H9 (cell line): Measurements from ENCODE around the gene ZNF385B. TPM values are rescaled to one million over a fixed set of nuclear protein-coding genes. Genes with fewer than 3 reads are reported as not detected.
A peak's percentile ranks its signal among the peaks of the same experiment; 100 is the strongest.

Experiments
- DNase-seq: peaks from one replicate; pipeline ENCODE4 v3.0.0-alpha.2; 2017
- H2AFZ ChIP-seq: one replicate; pipeline ENCODE4 v1.6.1; 2013; ENCODE audit warnings: mild to moderate bottlenecking, low read length, control low read depth, moderate library complexity
- H2AK5ac ChIP-seq: 2 replicates; pipeline ENCODE4 v1.6.1; 2013; ENCODE audit warnings: low read length, control low read depth, mixed read lengths; ENCODE audit not compliant: insufficient read length
- H2BK120ac ChIP-seq: one replicate; pipeline ENCODE4 v1.6.1; 2013; ENCODE audit warnings: low read depth, mild to moderate bottlenecking, low read length, control low read depth, inconsistent platforms; ENCODE audit not compliant: poor library complexity, severe bottlenecking
- H2BK12ac ChIP-seq: 2 replicates; pipeline ENCODE4 v1.6.1; 2013; ENCODE audit warnings: low read length, control low read depth, mixed read lengths, low read depth; ENCODE audit not compliant: insufficient read length
- H2BK15ac ChIP-seq: 2 replicates; pipeline ENCODE4 v1.6.1; 2013; ENCODE audit warnings: low read depth, low read length, control low read depth
- H2BK20ac ChIP-seq: one replicate; pipeline ENCODE4 v1.6.1; 2013; ENCODE audit warnings: low read depth, mild to moderate bottlenecking, low read length, control low read depth, inconsistent platforms; ENCODE audit not compliant: poor library complexity, severe bottlenecking
- H2BK5ac ChIP-seq: 2 replicates; pipeline ENCODE4 v1.6.1; 2013; ENCODE audit warnings: low read length, control low read depth, mixed read lengths; ENCODE audit not compliant: insufficient read length
- H3K14ac ChIP-seq: 2 replicates; pipeline ENCODE4 v1.6.1; 2013; ENCODE audit warnings: low read length, control low read depth; ENCODE audit not compliant: insufficient read depth
- H3K18ac ChIP-seq: 2 replicates; pipeline ENCODE4 v1.6.1; 2013; ENCODE audit warnings: low read depth, mild to moderate bottlenecking, mixed read lengths, low read length, control low read depth; ENCODE audit not compliant: insufficient read length
- H3K23ac ChIP-seq: 2 replicates; pipeline ENCODE4 v1.6.1; 2013; ENCODE audit warnings: low read length, control low read depth, mixed read lengths, low read depth; ENCODE audit not compliant: insufficient read length
- H3K23me2 ChIP-seq: 2 replicates; pipeline ENCODE4 v1.6.1; 2013; ENCODE audit warnings: low read depth, mild to moderate bottlenecking, mixed read lengths, low read length, control low read depth; ENCODE audit not compliant: insufficient read length, poor library complexity, severe bottlenecking
- H3K27ac ChIP-seq: 2 replicates; pipeline ENCODE4 v1.5.1; 2013; ENCODE audit warnings: low read length, control low read depth, mixed read lengths, low read depth; ENCODE audit not compliant: insufficient read length
- H3K27me3 ChIP-seq: 2 replicates; pipeline ENCODE4 v1.6.1; 2013; ENCODE audit warnings: low read length, control low read depth, inconsistent platforms; ENCODE audit not compliant: insufficient read depth
- H3K4ac ChIP-seq: 2 replicates; pipeline ENCODE4 v1.6.1; 2013; ENCODE audit warnings: low read depth, mild to moderate bottlenecking, control low read depth, inconsistent platforms, low read length, moderate library complexity
- H3K4me1 ChIP-seq: 2 replicates; pipeline ENCODE4 v1.6.1; 2013; ENCODE audit warnings: low read length, control low read depth, inconsistent platforms; ENCODE audit not compliant: insufficient read depth
- H3K4me2 ChIP-seq: 2 replicates; pipeline ENCODE4 v1.6.1; 2013; ENCODE audit warnings: low read length, control low read depth, mixed read lengths; ENCODE audit not compliant: insufficient read length, insufficient read depth
- H3K56ac ChIP-seq: 2 replicates; pipeline ENCODE4 v1.6.1; 2013; ENCODE audit warnings: low read depth, mild to moderate bottlenecking, mixed read lengths, low read length, control low read depth; ENCODE audit not compliant: insufficient read length
- H3K79me1 ChIP-seq: 2 replicates; pipeline ENCODE4 v1.6.1; 2013; ENCODE audit warnings: low read depth, mild to moderate bottlenecking, moderate library complexity, low read length, control low read depth, inconsistent platforms; ENCODE audit not compliant: insufficient read depth, poor library complexity, severe bottlenecking
- H3K79me2 ChIP-seq: 2 replicates; pipeline ENCODE4 v1.6.1; 2013; ENCODE audit warnings: low read length, control low read depth, inconsistent platforms; ENCODE audit not compliant: insufficient read depth
- H3K9ac ChIP-seq: 2 replicates; pipeline ENCODE4 v1.6.1; 2013; ENCODE audit warnings: low read length, control low read depth, mixed read lengths; ENCODE audit not compliant: insufficient read length; ENCODE audit errors: extremely low read depth
- H3K9me3 ChIP-seq: one replicate; pipeline ENCODE4 v1.6.1; 2013; ENCODE audit warnings: low read depth, low read length, inconsistent platforms; ENCODE audit not compliant: control insufficient read depth
- H3T11ph ChIP-seq: one replicate; pipeline ENCODE4 v1.6.1; 2013; ENCODE audit warnings: mild to moderate bottlenecking, low read length, control low read depth, inconsistent platforms
- H4K20me1 ChIP-seq: one replicate; pipeline ENCODE4 v1.6.1; 2013; ENCODE audit not compliant: control insufficient read depth, insufficient read length, insufficient read depth
- H4K5ac ChIP-seq: 2 replicates; pipeline ENCODE4 v1.6.1; 2013; ENCODE audit warnings: low read depth, mild to moderate bottlenecking, mixed read lengths, low read length, control low read depth; ENCODE audit not compliant: insufficient read length
- H4K8ac ChIP-seq: replicated peaks from 2 replicates; pipeline ENCODE4 v1.6.1; 2013; ENCODE audit warnings: low read length, control low read depth, mixed read lengths, low read depth; ENCODE audit not compliant: insufficient read length
- H4K91ac ChIP-seq: 2 replicates; pipeline ENCODE4 v1.6.1; 2013; ENCODE audit warnings: low read depth, mild to moderate bottlenecking, moderate library complexity, mixed read lengths, low read length, control low read depth; ENCODE audit not compliant: insufficient read length
- H3K27ac Mint-ChIP-seq, 3 experiments: 2 replicates in 2 of 3; 3 replicates in 1 of 3; pipeline ENCODE4 v1.8.0; 2020 to 2021; ENCODE audit warnings: mixed read lengths in 3 of 3, mild to moderate bottlenecking in 1 of 3, moderate library complexity in 1 of 3
- H3K27me3 Mint-ChIP-seq: 2 replicates; pipeline ENCODE4 v1.8.0; 2021; ENCODE audit warnings: low read depth, mild to moderate bottlenecking, moderate library complexity, mixed read lengths
- H3K36me3 Mint-ChIP-seq, 3 experiments: 2 replicates in 2 of 3; 3 replicates in 1 of 3; pipeline ENCODE4 v1.8.0; 2020 to 2021; ENCODE audit warnings: low read depth in 3 of 3, mixed read lengths in 3 of 3; ENCODE audit not compliant: insufficient read depth in 1 of 3
- H3K4me1 Mint-ChIP-seq, 2 experiments: 2 replicates each; pipeline ENCODE4 v1.8.0; 2020; ENCODE audit warnings: mixed read lengths in 2 of 2
- H3K4me3 Mint-ChIP-seq, 2 experiments: 2 replicates in 1 of 2; 3 replicates in 1 of 2; pipeline ENCODE4 v1.8.0; 2020 to 2021; ENCODE audit warnings: mild to moderate bottlenecking in 2 of 2, mixed read lengths in 2 of 2, moderate library complexity in 1 of 2
- H3K9me3 Mint-ChIP-seq, 2 experiments: 2 replicates in 1 of 2; 3 replicates in 1 of 2; pipeline ENCODE4 v1.8.0; 2020; ENCODE audit warnings: mild to moderate bottlenecking in 2 of 2, mixed read lengths in 2 of 2, moderate library complexity in 1 of 2
- CTCF ChIP-seq: fragments of 200-600 bp; sonication (generic); conservative IDR thresholded peaks from 3 replicates; pipeline ENCODE4 v1.8.0; 2021; ENCODE audit warnings: antibody characterized with exemption, mild to moderate bottlenecking
- WGBS: extraction: QIAGEN DNeasy Blood & Tissue Kit; methylation state at CpG from one replicate; pipeline ENCODE4 v1.1.7; 2013; ENCODE audit warnings: missing lambda C conversion rate, low lambda C conversion rate, mixed read lengths; ENCODE audit not compliant: insufficient read length; ENCODE audit errors: extremely low coverage; 5-methylcytosine and 5-hydroxymethylcytosine counted together
- total RNA-seq: library from RNA; stranded (reverse); gene quantifications from 2 replicates; pipeline ENCODE4 v1.2.1, GENCODE V29; 2021

Gene ZNF385B
- total RNA-seq, 1 experiment from 2014 or later = 2.1 TPM

GRCh38 chr2:179422037-179422643, 439.3 kb downstream of the ZNF385B start:
- WGBS = no CpG with 5 or more reads among the region's 5 CpGs

More at GRCh38 chr2:179422037-179422643, 439.3 kb downstream of the ZNF385B start:
- no peak overlapping the region for H3K27ac ChIP-seq
- H2BK20ac ChIP-seq = no peak overlapping the region
- no peak overlapping the region for H4K5ac ChIP-seq
- no peaks in the 10 kb centered on the region for H3K23me2 ChIP-seq
- no peak overlapping the region for H3K18ac ChIP-seq
- H4K20me1 ChIP-seq = no peaks in the 10 kb centered on the region
- no peaks in the 10 kb centered on the region for H3K4me1 Mint-ChIP-seq
- no peak overlapping the region for H2BK120ac ChIP-seq
- H3K23ac ChIP-seq = no peak overlapping the region
- H4K91ac ChIP-seq = no peak overlapping the region
- no peaks in the 10 kb centered on the region for H3K27me3 ChIP-seq
- DNase-seq = peak; percentile 68
- no peaks in the 10 kb centered on the region for H3K27me3 Mint-ChIP-seq
- H3T11ph ChIP-seq = no peak overlapping the region
- H2AFZ ChIP-seq = no peak overlapping the region
- no peak overlapping the region for H3K4ac ChIP-seq
- TF ChIP-seq CTCF = peak; percentile 88
- no peaks in the 10 kb centered on the region for H3K4me1 ChIP-seq
- H2AK5ac ChIP-seq = no peak overlapping the region
- H2BK12ac ChIP-seq = no peak overlapping the region
- no peaks in the 10 kb centered on the region for H3K36me3 Mint-ChIP-seq
- H3K4me3 Mint-ChIP-seq = no peak overlapping the region
- H3K9me3 ChIP-seq = no peaks in the 10 kb centered on the region
- no peaks in the 10 kb centered on the region for H3K79me2 ChIP-seq
- no peak overlapping the region for H3K4me2 ChIP-seq
- H2BK15ac ChIP-seq = no peak overlapping the region
- no peak overlapping the region for H3K9ac ChIP-seq
- no peaks in the 10 kb centered on the region for H3K9me3 Mint-ChIP-seq
- no peaks in the 10 kb centered on the region for H3K79me1 ChIP-seq
- no peak overlapping the region for H3K14ac ChIP-seq
- H2BK5ac ChIP-seq = no peak overlapping the region
- no peak overlapping the region for H3K27ac Mint-ChIP-seq
- H3K56ac ChIP-seq = no peak overlapping the region
- no peak overlapping the region for H4K8ac ChIP-seq
